ENCODE measurements around the gene CCL11. TPM values are rescaled to one million over a fixed set of nuclear protein-coding genes. Genes with fewer than 3 reads are reported as not detected.

CCL11 gene
- total RNA-seq, 1 experiment from 2014 or later, result not detected

DNA sequence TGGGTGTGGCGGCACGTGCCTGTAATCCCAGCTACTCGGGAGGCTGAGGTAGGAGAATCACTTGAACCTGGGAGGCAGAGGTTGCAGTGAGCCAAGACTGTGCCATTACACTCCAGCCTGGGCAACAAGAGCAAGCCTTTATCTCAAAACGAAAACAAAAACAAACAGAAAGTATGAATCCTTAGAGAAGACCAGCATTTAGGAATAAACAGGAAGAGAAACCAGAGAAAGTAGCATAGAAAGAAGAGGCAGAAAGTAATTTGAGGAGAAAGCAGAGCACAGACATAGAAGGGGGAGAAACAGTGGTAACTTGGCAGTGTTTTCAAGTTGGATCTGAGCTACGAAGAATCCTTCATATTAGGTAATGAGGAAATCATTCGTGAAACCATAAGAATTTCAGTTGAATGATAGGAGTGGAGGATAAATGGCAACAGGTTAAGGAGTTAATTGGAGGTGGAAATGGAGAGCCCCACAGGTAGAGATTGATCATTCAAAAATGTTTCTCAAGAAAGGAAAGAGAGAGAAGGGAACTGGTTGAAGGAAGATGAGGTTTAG lies 40.1 kb upstream of the CCL11 start:
- POLR2A ChIA-PET, result no interaction called here
- CTCF ChIA-PET, result no interaction called here
- BruUV-seq (replicated peaks), result no TSS peak
- TF ChIP-seq, protein P1, sequence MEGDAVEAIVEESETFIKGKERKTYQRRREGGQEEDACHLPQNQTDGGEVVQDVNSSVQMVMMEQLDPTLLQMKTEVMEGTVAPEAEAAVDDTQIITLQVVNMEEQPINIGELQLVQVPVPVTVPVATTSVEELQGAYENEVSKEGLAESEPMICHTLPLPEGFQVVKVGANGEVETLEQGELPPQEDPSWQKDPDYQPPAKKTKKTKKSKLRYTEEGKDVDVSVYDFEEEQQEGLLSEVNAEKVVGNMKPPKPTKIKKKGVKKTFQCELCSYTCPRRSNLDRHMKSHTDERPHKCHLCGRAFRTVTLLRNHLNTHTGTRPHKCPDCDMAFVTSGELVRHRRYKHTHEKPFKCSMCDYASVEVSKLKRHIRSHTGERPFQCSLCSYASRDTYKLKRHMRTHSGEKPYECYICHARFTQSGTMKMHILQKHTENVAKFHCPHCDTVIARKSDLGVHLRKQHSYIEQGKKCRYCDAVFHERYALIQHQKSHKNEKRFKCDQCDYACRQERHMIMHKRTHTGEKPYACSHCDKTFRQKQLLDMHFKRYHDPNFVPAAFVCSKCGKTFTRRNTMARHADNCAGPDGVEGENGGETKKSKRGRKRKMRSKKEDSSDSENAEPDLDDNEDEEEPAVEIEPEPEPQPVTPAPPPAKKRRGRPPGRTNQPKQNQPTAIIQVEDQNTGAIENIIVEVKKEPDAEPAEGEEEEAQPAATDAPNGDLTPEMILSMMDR (IDR thresholded peaks at IDR 0.05; ENCODE audit: insufficient read depth in 1 of 2, low read depth in 1 of 2, low read length in 1 of 2, severe bottlenecking in 1 of 2, unreplicated experiment in 1 of 2), result no peak
- Mint-ChIP-seq H3K4me1 (ENCODE audit: low read depth, unreplicated experiment) (no peaks in the 10 kb centered on the region), H3K27me3 (ENCODE audit: insufficient read depth, unreplicated experiment) (peaks cover 4% of the 10 kb centered on the region), H3K9me3 (ENCODE audit: unreplicated experiment) (no peaks in the 10 kb centered on the region), H3K36me3 (ENCODE audit: insufficient read depth, unreplicated experiment) (no peaks in the 10 kb centered on the region), H3K27ac (ENCODE audit: unreplicated experiment) (no peak overlapping the region), H3K4me3 (ENCODE audit: unreplicated experiment) (no peak overlapping the region)
- intact Hi-C loops (cut with micrococcal nuclease; ENCODE audit: unreplicated experiment), result no loop called here
- no peak overlapping the region for H3K4me3 ChIP-seq (ENCODE audit: low read depth, low read length)
- peaks cover 29% of the 10 kb centered on the region for H3K4me1 ChIP-seq
- no peaks in the 10 kb centered on the region for H3K9me3 ChIP-seq
- DNase-seq, result no peak
- no peaks in the 10 kb centered on the region for H3K27me3 ChIP-seq (replicated peaks; ENCODE audit: control insufficient read depth, insufficient read depth, low read length)
- no peaks in the 10 kb centered on the region for H3K36me3 ChIP-seq (ENCODE audit: control insufficient read depth, insufficient read depth, low read length)

DNA sequence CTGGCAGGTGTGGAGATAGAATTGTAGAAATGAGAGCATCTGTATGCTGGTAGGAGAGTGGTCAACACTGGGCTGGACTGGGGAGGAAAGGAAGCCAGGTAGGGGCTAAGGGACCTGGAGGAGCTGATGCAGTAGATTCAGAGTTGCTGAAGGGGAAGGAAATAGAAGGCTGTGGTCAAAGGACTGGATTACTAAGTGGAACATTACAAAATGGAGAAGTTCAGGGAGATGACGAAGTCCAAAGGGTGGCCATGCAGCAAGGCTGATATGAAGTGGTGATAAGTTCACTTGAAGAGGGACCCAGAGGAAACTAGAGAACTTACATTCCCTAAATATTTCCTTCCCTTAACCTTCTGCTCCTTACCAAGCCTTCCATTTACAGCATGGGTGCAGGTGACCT lies 39.1 kb upstream of the CCL11 start:
- CTCF ChIA-PET, result no interaction called here
- no peak for DNase-seq
- no peak overlapping the region for H3K4me3 ChIP-seq (ENCODE audit: low read depth, low read length)
- H3K4me3 Mint-ChIP-seq (ENCODE audit: unreplicated experiment), result no peak overlapping the region
- H3K27me3 ChIP-seq (replicated peaks; ENCODE audit: control insufficient read depth, insufficient read depth, low read length), result no peaks in the 10 kb centered on the region
- H3K27me3 Mint-ChIP-seq (ENCODE audit: insufficient read depth, unreplicated experiment), result peaks cover 3% of the 10 kb centered on the region
- no peaks in the 10 kb centered on the region for H3K36me3 ChIP-seq (ENCODE audit: control insufficient read depth, insufficient read depth, low read length)
- no peak overlapping the region for H3K27ac Mint-ChIP-seq (ENCODE audit: unreplicated experiment)
- POLR2A ChIA-PET, result no interaction called here
- no TSS peak for BruUV-seq (replicated peaks)
- H3K9me3 Mint-ChIP-seq (ENCODE audit: unreplicated experiment), result no peaks in the 10 kb centered on the region
- no peaks in the 10 kb centered on the region for H3K9me3 ChIP-seq
- H3K4me1 Mint-ChIP-seq (ENCODE audit: low read depth, unreplicated experiment), result no peaks in the 10 kb centered on the region
- TF ChIP-seq, protein P1 (IDR thresholded peaks at IDR 0.05; ENCODE audit: insufficient read depth in 1 of 2, low read depth in 1 of 2, low read length in 1 of 2, severe bottlenecking in 1 of 2, unreplicated experiment in 1 of 2), result no peak
- intact Hi-C loops (cut with micrococcal nuclease; ENCODE audit: unreplicated experiment), result no loop called here
- no peaks in the 10 kb centered on the region for H3K36me3 Mint-ChIP-seq (ENCODE audit: insufficient read depth, unreplicated experiment)
- H3K4me1 ChIP-seq, result peaks cover 36% of the 10 kb centered on the region

DNA sequence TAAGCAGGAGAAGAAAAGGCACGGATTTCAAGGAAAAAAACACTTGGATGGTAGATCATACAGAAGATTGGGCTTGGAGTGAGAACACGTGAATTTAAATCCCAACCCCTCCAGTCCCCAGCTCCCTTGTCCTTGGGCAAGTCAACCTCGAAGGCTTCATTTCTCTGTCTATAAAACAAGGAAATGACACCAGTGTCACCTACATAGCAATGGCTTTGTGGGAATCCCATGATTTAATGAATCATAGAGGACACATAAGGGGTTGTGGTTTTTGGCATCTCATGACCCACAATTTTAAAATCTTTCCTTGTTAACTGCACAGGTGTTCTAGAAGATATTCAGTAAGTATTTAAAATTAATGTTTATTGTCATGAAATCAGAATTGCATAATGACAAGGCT lies 38.7 kb upstream of the CCL11 start:
- TF ChIP-seq, protein P1 (IDR thresholded peaks at IDR 0.05; ENCODE audit: insufficient read depth in 1 of 2, low read depth in 1 of 2, low read length in 1 of 2, severe bottlenecking in 1 of 2, unreplicated experiment in 1 of 2), result no peak
- no peak overlapping the region for H3K4me3 ChIP-seq (ENCODE audit: low read depth, low read length)
- Mint-ChIP-seq H3K27me3 (ENCODE audit: insufficient read depth, unreplicated experiment) (peaks cover 3% of the 10 kb centered on the region), H3K36me3 (ENCODE audit: insufficient read depth, unreplicated experiment) (no peaks in the 10 kb centered on the region), H3K4me1 (ENCODE audit: low read depth, unreplicated experiment) (no peaks in the 10 kb centered on the region), H3K4me3 (ENCODE audit: unreplicated experiment) (no peak overlapping the region), H3K27ac (ENCODE audit: unreplicated experiment) (no peak overlapping the region), H3K9me3 (ENCODE audit: unreplicated experiment) (no peaks in the 10 kb centered on the region)
- no peaks in the 10 kb centered on the region for H3K27me3 ChIP-seq (replicated peaks; ENCODE audit: control insufficient read depth, insufficient read depth, low read length)
- no TSS peak for BruUV-seq (replicated peaks)
- ChIA-PET CTCF (no interaction called here), POLR2A (no interaction called here)
- no peaks in the 10 kb centered on the region for H3K9me3 ChIP-seq
- DNase-seq, result no peak
- peaks cover 40% of the 10 kb centered on the region for H3K4me1 ChIP-seq
- intact Hi-C loops (cut with micrococcal nuclease; ENCODE audit: unreplicated experiment), result no loop called here
- H3K36me3 ChIP-seq (ENCODE audit: control insufficient read depth, insufficient read depth, low read length), result no peaks in the 10 kb centered on the region
